Cerebellar cortex (tissue), 1 donor: ENCODE data around the gene DNAJC16.
"Not testable (repeated sequence)": the region's sequence is repeated elsewhere in the genome, so short reads cannot be mapped to it uniquely, and the experiment has no call there.

Experiments
- DNase-seq: peaks from one replicate; pipeline ENCODE4 v3.0.0-alpha.2; 2015; ENCODE audit warnings: low spot score

Gene DNAJC16

GRCh38 chr1:15583016-15583706 lies 56.5 kb downstream of the DNAJC16 start:
- no peak for DNase-seq

GRCh38 chr1:15584489-15585363 lies 58.1 kb downstream of the DNAJC16 start, which contains the start of gene AGMAT:
TSS of gene AGMAT (minus strand) at chr1:15585051. CDS start at chr1:15584967, 84 bp downstream.
- DNase-seq: no peak

GRCh38 chr1:15592285-15592684 lies 65.6 kb downstream of the DNAJC16 start:
- DNase-seq: no peak

- DNase-seq: no peak
These were observed 69.4 kb downstream of the DNAJC16 start for GRCh38 chr1:15595809-15596617.

- DNase-seq: no peak
These were observed 71.8 kb downstream of the DNAJC16 start for GRCh38 chr1:15598436-15598835.

GRCh38 chr1:15603050-15603965 lies 76.7 kb downstream of the DNAJC16 start:
- DNase-seq: peak; percentile 97

- DNase-seq: not testable (repeated sequence)
These were observed 77.3 kb downstream of the DNAJC16 start for GRCh38 chr1:15603966-15604282.

GRCh38 chr1:15604400-15604799 lies 77.8 kb downstream of the DNAJC16 start:
- not testable (repeated sequence) for DNase-seq

- DNase-seq: no peak
These were observed 79.0 kb downstream of the DNAJC16 start for GRCh38 chr1:15605398-15606383.

GRCh38 chr1:15609631-15610030 lies 83.0 kb downstream of the DNAJC16 start:
- DNase-seq: no peak

GRCh38 chr1:15610167-15610566 lies 83.5 kb downstream of the DNAJC16 start:
- DNase-seq: no peak

GRCh38 chr1:15616373-15617172 lies 89.9 kb downstream of the DNAJC16 start:
- DNase-seq: no peak

GRCh38 chr1:15617173-15618076 lies 90.8 kb downstream of the DNAJC16 start, which contains the start of gene DDI2:
TSS of gene DDI2 (plus strand) at chr1:15617458. CDS start at chr1:15617671, 213 bp downstream.
- DNase-seq: peak; percentile 98

GRCh38 chr1:15618077-15618654 lies 91.5 kb downstream of the DNAJC16 start:
- DNase-seq: peak; percentile 21

GRCh38 chr1:15618655-15619525 lies 92.2 kb downstream of the DNAJC16 start:
- no peak for DNase-seq

- DNase-seq: no peak
These were observed 93.5 kb downstream of the DNAJC16 start for GRCh38 chr1:15620155-15620545.
